HG03135 (cell line): ENCODE data around the gene DNASE2B.

Experiments
- ATAC-seq: cut with Tn5 transposase; IDR thresholded peaks from one replicate; pipeline ENCODE4 v1.9.1; 2021; ENCODE audit warnings: mild to moderate bottlenecking, moderate library complexity; ENCODE audit not compliant: unreplicated experiment

The DNASE2B gene

DNA sequence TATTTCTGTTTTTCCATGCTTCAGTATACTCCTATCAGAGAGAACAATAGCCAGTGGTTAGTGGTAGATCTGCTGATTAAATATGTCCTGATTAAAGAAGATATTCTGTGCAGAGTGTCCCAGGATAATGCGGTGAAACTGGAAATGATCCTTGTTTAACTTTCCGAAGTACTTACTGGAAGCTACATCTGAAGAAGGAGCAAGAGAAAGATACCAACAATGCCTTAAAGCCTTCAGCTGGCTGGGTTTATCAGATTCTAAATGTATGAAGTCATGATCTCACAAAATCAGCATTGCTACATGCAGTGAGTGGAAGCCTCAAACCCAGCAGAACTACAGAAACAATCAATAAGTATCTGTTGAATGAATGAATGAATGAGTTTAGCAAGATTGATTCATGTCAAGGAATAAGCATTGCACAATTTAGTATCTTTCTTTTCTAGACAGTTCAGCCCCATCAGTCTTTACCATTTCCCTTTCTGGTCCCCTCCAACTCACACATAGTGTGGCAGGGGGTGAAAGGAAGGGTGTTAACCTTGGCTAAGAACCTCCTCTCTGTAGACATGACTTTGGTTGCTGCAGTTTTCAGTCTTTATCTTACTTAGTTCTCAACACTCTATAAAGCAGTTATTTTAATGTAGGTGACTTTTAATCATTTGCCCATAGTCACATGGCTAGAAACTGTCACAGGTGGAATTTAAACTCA is 24.7 kb upstream of the DNASE2B start:
- no peak for ATAC-seq

GRCh38 chr1:84374991-84375696 is 23.1 kb upstream of the DNASE2B start:
- ATAC-seq, result no peak

DNA sequence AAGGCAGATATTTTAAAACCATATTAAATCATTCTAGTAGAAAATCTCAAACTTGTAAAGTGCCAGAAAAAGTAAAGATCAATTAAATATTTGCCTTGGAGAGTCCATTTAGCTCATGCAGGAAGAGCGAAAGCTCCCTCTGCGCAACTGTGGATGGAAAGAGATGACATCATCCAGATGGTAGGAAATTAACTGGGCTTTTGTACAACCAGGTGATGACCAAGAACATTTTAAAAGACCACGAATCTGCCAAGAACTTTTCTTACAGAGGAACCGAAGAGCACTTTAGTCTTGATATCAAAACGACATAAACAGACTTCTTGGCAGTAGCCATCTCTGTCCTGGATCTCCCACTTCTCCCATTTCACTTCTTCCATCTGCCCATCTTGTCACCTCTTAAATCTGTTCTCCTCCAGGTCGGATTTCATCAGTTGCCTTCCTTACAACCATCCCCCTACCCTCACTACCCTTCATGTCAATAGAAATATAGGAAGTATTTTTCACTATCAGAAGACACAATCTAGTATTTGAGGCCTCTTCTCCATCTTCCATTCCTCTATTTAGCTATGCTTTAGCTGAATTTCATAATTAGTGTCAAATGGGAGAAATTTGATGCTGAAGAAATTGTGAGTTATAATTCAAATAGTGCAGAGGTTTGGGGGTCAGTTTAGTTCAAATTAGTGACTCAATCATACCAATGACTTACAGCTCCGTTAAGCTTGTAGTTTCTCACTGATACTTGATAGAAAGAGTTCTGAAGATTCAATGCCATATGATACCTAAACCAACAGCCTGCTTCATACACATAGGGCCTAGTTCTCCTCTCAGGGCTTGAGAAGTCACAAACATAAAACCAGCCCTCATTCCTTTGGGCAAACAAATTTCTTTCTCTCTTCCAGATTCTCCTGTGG is 22.0 kb upstream of the DNASE2B start:
- ATAC-seq, result no peak

GRCh38 chr1:84377480-84378095 is 20.7 kb upstream of the DNASE2B start:
- no peak for ATAC-seq

DNA sequence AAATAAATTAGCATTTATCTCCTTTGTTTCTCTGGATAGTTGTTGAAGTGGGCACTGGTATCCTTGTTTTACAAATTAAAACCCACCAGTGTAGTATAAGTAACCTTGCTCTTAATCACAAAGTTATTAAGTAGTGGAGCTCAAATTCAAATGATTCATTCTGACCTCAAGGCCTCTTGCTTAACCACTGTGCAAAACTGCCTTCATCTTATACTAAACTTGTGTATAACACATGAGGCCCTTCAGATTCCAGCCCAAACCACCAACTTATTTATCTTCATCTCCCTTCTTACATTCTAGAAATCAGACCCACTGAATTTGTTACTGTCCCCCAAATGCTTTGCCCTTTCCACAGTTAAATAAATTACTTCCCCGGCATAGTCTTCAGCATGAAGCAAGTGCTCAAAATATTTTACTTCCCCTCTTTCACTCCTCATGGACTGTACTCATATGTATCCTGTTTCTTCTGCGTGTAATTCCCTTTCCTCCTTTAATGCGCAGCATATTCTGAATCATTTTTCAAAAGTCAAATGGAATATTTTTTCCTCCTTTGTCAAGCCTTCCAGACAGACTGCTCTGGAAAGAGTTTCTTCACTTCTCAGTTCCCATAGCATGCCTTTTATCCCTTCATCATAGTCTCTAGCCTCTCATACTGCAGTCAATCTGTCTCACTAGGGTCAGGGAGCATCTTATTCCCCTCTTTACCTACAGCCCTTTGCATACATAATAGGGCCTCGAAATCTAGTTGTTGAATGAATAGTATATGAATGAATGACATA is 19.0 kb upstream of the DNASE2B start:
- no peak for ATAC-seq

DNA sequence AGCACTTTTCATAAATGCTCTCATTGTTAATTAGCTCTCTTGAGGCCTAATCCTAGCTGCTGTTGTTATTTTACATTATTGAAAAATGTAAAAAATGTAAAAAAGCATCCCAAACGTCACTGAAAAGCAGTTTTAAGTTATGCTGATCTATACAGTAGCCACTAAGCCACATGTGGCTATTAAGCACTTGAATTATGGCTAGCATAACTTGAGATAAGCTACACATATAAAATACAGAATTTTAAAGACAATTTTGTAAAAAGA is 18.4 kb upstream of the DNASE2B start:
- ATAC-seq, result no peak

GRCh38 chr1:84382127-84382526 is 16.2 kb upstream of the DNASE2B start:
- no peak for ATAC-seq

DNA sequence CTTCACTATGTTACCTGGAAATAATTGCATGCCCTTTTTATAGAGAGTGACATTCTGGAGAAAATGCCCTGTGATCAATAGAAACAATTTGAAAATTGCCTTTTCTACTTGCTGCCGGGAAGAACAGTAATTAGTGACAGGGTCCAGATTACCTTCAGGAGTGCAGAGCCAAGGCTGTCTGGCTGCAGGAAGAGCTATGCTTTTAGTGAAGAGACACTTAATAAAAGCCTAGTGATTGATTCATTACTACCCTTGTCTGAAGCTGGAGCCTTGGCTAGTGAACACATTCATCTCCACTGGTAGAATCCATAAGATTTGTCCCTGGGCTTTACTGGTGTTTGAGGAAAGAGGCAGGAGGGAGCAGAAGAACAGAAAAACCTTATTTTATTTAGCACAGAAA is 12.9 kb upstream of the DNASE2B start:
- ATAC-seq, result no peak

DNA sequence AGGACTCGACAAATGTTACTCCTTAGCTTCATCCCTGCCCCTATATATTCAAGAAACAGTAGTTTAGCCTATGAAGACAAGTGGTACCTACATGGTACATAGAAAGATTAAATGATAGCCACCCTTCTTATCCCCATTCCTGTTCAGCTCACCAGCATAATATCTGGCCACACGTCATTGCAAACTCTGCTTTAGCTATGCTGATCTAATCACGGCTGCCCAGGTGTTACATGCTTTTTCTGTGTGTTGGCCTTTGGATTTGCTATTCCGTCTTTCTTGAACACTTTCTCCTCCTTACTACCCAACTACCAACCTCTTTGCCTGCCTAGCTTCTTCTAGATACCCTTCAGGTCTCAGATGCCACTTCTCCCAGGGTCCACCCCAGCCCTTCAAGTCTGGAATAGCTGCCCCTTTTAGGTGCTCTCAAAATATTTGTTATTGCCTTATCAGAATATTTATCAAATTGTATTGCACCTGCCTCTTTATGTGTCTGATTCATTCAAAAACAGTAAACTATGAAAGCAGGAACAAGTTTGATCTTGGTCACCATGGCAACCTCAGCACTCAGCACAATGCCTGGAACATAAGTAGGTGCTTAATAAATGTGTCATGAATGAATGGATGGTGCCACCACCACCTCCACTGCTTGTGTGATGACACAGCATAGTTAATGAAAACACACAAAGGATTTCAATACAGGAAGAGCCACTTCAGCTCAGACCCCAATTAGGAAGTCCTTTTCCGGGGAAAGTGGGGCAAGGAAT is 11.4 kb upstream of the DNASE2B start:
- ATAC-seq, result no peak

DNA sequence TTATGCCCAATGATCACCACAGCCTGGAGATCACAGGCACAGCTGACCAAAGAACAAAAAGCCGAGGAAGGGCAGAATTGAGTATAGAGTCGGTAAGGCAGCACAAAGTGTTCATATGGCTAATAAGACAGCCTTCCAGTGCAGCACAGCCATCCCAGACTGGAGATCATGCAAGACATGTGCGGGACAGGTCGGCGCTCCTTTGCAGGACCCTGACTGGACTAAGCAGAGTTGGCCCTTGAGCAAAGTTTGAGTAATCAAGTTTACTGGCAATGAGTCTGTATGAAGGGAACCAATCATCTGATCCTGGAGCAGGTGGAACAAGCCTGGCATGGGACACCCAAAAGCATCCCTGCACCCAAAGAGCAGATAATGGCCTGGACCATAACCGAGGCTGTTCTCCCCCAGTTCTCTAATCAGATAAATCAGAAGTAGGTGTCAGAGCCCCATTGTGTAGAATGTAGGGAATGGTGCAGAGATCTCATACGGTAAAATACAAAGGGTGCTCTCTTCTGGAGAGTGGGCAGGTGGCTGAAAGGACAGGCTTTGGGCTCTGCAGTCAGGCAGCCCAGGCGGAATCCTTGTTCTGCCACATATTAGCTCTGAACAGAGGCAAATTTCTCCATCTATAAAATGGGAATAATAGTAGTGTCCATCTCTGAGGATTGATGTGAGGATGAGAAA is 10.7 kb upstream of the DNASE2B start:
- ATAC-seq, result no peak

GRCh38 chr1:84390226-84390625 is 8.1 kb upstream of the DNASE2B start:
- ATAC-seq, result no peak

- no peak for ATAC-seq
Measured at GRCh38 chr1:84401156-84401555, 2.9 kb downstream of the DNASE2B start.

GRCh38 chr1:84402060-84402459 is 3.8 kb downstream of the DNASE2B start:
- no peak for ATAC-seq

DNA sequence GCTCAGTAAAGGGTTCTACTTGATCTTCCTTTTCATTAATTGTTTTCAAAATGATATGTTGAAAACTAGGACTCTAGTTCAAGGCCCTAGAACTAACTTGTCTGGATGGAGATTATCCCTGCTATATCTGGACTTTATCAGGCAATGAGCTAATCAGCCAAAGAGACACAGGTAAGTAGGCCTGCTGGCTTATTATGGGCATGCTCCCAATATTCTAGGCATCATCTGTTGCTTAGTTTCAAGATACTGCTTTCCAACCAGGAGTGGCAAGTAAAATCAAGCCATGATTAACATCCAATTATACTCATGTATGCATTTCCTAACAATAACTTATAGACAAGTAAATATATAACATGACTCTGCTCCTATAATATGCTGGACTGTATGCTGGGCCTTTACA is 4.2 kb downstream of the DNASE2B start:
- no peak for ATAC-seq

DNA sequence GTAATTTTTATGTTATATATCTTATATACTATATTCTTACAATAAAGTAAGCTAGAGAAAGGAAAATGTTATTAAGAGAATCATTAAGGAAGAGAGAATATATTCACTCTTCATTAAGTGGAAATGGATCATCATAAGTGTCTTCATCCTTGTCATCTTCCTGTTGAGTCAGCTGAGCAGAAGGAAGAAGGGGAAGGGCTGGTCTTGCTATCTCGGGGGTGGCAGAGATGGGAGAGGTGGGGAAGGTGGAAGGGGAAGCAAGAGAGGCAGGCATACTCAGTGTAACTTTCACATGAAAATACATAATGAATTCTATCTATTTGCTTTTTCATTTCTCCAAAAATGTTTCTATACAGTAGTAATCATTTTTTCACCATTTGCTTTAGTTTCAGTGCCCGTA is 5.1 kb downstream of the DNASE2B start:
- ATAC-seq, result no peak

DNA sequence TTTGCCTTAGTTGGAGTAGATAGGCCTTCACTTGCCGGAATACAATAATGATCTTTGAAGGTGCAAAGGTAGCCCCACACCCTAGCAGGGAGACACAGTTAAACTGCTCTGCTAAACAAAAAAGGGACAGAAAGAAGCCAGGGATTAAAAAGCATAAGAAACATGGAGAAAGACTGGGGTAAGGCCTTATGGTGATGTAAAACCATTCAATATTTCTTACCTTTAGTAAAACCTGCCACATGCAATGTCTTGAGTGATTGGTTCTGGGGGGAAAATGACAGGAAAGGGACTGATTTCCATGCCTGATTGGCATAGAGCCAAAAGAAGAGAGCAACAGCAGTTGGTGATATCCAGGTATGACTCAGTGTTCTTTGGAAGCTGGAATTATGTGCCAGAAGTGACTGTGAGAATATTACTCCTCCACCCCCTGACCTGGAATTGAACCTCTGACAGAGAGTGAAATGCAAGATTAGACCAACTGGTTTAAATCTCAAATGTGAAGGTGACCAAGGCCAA is 8.1 kb downstream of the DNASE2B start:
- ATAC-seq, result no peak

GRCh38 chr1:84407524-84407923 is 9.2 kb downstream of the DNASE2B start:
- ATAC-seq, result no peak

GRCh38 chr1:84407958-84408422 is 9.7 kb downstream of the DNASE2B start:
- no peak for ATAC-seq

GRCh38 chr1:84409888-84410287 is 11.6 kb downstream of the DNASE2B start:
- no peak for ATAC-seq
